ENCODE results near the gene EML4.

EML4 gene

DNA sequence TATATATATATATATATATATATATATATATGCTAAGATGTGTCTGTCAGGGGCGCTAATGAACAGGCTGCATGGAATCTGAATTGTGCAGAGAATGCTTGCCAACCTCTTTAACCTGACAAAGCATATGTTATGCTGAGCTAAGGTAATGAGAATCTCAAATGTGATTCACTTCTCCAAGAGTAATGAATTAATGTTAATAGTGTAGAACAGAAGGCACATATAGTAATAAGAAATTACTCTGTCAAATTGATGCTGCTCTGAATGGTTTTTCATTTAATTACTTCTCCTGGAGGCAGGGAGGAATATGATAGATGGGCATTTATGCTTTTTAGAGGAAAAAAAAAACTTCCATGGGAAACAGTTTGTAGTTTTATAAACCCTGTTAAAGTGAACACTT lies 156.5 kb downstream of the EML4 start:
- DNase-seq (ENCODE audit: insufficient read length, low spot score): no peak
- FAIRE-seq: no peak
- TF ChIP-seq CTCF (IDR thresholded peaks at IDR 0.05; ENCODE audit: insufficient read depth, missing control alignments): no peak

GRCh38 chr2:42327125-42327524 lies 158.0 kb downstream of the EML4 start:
- TF ChIP-seq CTCF (IDR thresholded peaks at IDR 0.05; ENCODE audit: insufficient read depth, missing control alignments): no peak
- DNase-seq (ENCODE audit: insufficient read length, low spot score) (no peak), FAIRE-seq (no peak)

- TF ChIP-seq CTCF (IDR thresholded peaks at IDR 0.05; ENCODE audit: insufficient read depth, missing control alignments): peak; percentile 44
- DNase-seq (ENCODE audit: insufficient read length, low spot score): no peak
- no peak for FAIRE-seq
Measured at GRCh38 chr2:42328148-42328833, 159.1 kb downstream of the EML4 start.

GRCh38 chr2:42328923-42329322 lies 159.8 kb downstream of the EML4 start:
- FAIRE-seq (no peak), DNase-seq (ENCODE audit: insufficient read length, low spot score) (no peak)
- TF ChIP-seq CTCF (IDR thresholded peaks at IDR 0.05; ENCODE audit: insufficient read depth, missing control alignments): no peak

- no peak for DNase-seq (ENCODE audit: insufficient read length, low spot score)
- TF ChIP-seq CTCF (IDR thresholded peaks at IDR 0.05; ENCODE audit: insufficient read depth, missing control alignments): no peak
- FAIRE-seq: no peak
Measured at GRCh38 chr2:42329736-42330135, 160.6 kb downstream of the EML4 start.

DNA sequence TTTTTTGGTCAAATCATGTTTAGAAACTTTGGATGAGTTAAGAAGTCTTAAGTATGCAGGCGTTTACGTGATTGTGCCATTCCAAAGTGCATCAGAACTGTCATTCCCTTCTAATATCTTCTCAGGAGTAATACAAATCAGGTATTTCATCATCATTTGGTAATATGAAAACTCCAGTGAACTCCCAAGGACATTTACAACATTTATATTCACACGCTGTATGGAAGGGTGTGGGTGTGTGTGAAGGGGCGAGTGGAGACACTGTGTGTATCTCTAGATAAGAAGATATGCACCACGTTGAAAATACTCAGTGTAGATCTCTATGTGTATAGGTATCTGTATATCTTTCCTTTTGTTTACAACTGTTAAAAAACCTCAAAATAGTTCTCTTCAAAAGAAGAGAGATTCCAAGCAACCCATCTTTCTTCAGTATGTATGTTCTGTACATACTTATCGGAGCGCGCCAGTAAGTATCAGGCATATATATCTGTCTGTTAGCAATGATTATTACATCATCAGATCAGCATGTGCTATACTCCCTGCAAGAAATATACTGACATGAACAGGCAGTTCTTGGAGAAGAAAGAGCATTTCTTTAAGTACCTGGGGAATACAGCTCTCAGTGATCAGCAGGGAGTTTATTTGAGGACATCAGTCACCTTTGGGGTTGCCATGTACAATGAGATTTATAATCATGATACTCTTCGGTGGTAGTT lies 162.6 kb downstream of the EML4 start:
- TF ChIP-seq CTCF (IDR thresholded peaks at IDR 0.05; ENCODE audit: insufficient read depth, missing control alignments): no peak
- DNase-seq (ENCODE audit: insufficient read length, low spot score): no peak
- FAIRE-seq: no peak

DNA sequence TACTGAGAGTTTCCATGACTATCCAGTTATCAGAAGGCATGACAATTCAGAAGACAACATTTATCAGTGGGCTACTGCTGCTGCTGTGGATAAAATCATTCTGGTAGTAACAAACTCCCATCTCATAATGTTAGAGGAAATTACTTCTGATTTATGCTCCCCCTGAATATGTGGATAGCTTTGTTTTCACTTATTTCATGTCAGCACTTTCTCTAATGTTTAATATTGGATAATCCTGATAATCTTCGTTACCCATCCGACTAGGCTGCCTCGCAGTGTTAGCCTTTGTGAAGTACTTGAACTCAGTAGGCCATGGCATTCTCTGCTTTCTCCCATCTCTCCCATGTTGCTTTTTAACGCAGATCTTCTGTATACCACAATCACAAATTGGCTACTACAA lies 163.4 kb downstream of the EML4 start:
- FAIRE-seq (no peak), DNase-seq (ENCODE audit: insufficient read length, low spot score) (no peak)
- no peak for TF ChIP-seq CTCF (IDR thresholded peaks at IDR 0.05; ENCODE audit: insufficient read depth, missing control alignments)
